Spleen (tissue), 11 donors: Measurements from ENCODE around the gene EDN2. TPM values are rescaled to one million over a fixed set of nuclear protein-coding genes. Genes with fewer than 3 reads are reported as not detected.

Source experiments
- DNase-seq: peaks from one replicate; pipeline ENCODE4 v3.0.0-alpha.2; 2020
- H3K27ac ChIP-seq, 8 donors: fragments of 200-600 bp; sonication (generic) in 7 of 8; 1 replicate in 4 of 8; 2 replicates in 4 of 8; pipeline versions ENCODE4 v1.5.0 to v1.8.0; 2016 to 2021; ENCODE audit warnings: inconsistent platforms in 4 of 8, mild to moderate bottlenecking in 4 of 8, moderate library complexity in 1 of 8
- H3K27me3 ChIP-seq, 7 donors: fragments of 200-600 bp; sonication (generic) in 6 of 7; replicated peaks in 1 of 7; 1 replicate in 4 of 7; 2 replicates in 3 of 7; pipeline versions ENCODE4 v1.5.0 to v1.8.0; 2016 to 2021; ENCODE audit warnings: inconsistent platforms in 3 of 7, mild to moderate bottlenecking in 1 of 7
- H3K36me3 ChIP-seq, 6 donors: fragments of 200-600 bp; sonication (generic) in 5 of 6; 1 replicate in 4 of 6; 2 replicates in 2 of 6; pipeline versions ENCODE4 v1.5.0 to v1.8.0; 2016 to 2021; ENCODE audit warnings: inconsistent platforms in 2 of 6
- H3K4me1 ChIP-seq, 6 donors: fragments of 200-600 bp; sonication (generic) in 5 of 6; 1 replicate in 3 of 6; 2 replicates in 3 of 6; pipeline versions ENCODE4 v1.5.0 to v1.8.0; 2016 to 2021; ENCODE audit warnings: inconsistent platforms in 3 of 6
- H3K4me3 ChIP-seq, 8 donors: fragments of 200-600 bp; sonication (generic) in 7 of 8; 1 replicate in 4 of 8; 2 replicates in 4 of 8; pipeline versions ENCODE4 v1.5.0 to v1.8.0; 2016 to 2021; ENCODE audit warnings: inconsistent platforms in 4 of 8, mild to moderate bottlenecking in 4 of 8, moderate library complexity in 2 of 8
- H3K9me3 ChIP-seq, 8 donors: fragments of 200-600 bp; sonication (generic) in 7 of 8; 1 replicate in 4 of 8; 2 replicates in 4 of 8; pipeline versions ENCODE4 v1.5.0 to v1.8.0; 2016 to 2021; ENCODE audit warnings: inconsistent platforms in 4 of 8
- POLR2A ChIP-seq, 3 donors: fragments of 450-650 bp; IDR thresholded peaks; one replicate each; pipeline ENCODE4 v1.5.1; 2017; ENCODE audit warnings: antibody characterized with exemption in 3 of 3, mild to moderate bottlenecking in 1 of 3
- POLR2AphosphoS5 ChIP-seq, 3 donors: sonication (generic); formaldehyde crosslinking; IDR thresholded peaks; one replicate each; pipeline ENCODE4 v1.5.1; 2017; ENCODE audit warnings: antibody characterized with exemption in 3 of 3
- WGBS, 5 donors: extraction: QIAGEN DNeasy Blood & Tissue Kit in 3 of 5; methylation state at CpG; one replicate each; pipeline versions ENCODE4 v1.1.5 to v1.1.7; 2013 to 2018; 5-methylcytosine and 5-hydroxymethylcytosine counted together
- intact Hi-C: fragments of 100-400 bp; cut with DNase I; formaldehyde crosslinking; loops from one replicate; pipeline ENCODE4 v1.15.0; 2023; ENCODE audit warnings: low total_unique reads
- polyA plus RNA-seq, 3 donors: library from polyadenylated mRNA; stranded (reverse); fragments of 200-250 nt; gene quantifications; one replicate each; pipeline ENCODE4 v1.2.1, GENCODE V29; 2013
- total RNA-seq, 7 donors: library from RNA; depleted of rRNA in 3 of 7; stranded (reverse); fragments of >200 nt in 3 of 7; fragmentation: NEBNext Ultra II Directional in 4 of 7; extraction: Animal tissue kit (Norgen Biotek cat#: 25700) in 4 of 7; gene quantifications; one replicate each; pipeline versions ENCODE4 v1.1.0 to v1.2.1, GENCODE V29; 2016 to 2021
- TF ChIP-seq, protein P1 (sequence below), 11 experiments: fragments of 200-600 bp in 7 of 11; fragments of 450-650 bp in 4 of 11; sonication (generic) in 4 of 11; IDR thresholded peaks in 8 of 11; conservative IDR thresholded peaks in 3 of 11; 1 replicate in 7 of 11; 2 replicates in 4 of 11; pipeline versions ENCODE4 v1.4.0 to v1.8.0; 2016 to 2021; ENCODE audit warnings: antibody characterized with exemption in 11 of 11, inconsistent platforms in 4 of 11, mild to moderate bottlenecking in 1 of 11
- donor health status: healthy with polysubstance abuse.
- donor health status: DM: no; HTN: no; CAD: no; lungs with moderate emphysema.
- donor health status: DM: no; HTN: no; CAD: no.
- donor health status: Bipolar disorder and iron deficiency.
- donor health status: healthy.
- donor health status: DM: no; HTN: no; CAD: no.
- donor health status: DM: yes; HTN: yes; CAD: no.

EDN2 gene
- total and polyA plus RNA-seq, 10 donors = not detected

DNA sequence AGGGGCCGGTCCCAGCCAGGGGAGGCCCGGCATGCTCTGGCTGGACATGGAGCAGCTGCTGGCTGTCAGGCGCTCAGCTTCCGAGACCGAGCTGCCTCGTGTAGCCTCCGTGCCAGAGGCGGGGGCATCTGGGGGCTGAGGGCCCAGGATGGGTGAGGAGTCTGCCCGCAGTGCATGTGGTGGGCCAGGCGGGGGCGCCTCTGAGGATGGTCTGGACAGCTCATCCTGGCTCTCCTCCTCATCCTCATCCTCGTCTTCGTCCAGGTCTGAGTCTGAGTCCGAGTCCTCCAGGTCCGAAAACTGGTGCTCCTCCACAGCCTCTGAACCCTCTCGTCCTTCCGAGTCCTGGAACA, 28.9 kb upstream of the EDN2 start:
- intact Hi-C loops = no loop called here
- Histone ChIP-seq H3K27me3 (no peaks in the 10 kb centered on the region), H3K27ac (no peak overlapping the region), H3K4me1 (peaks cover 5 to 22% (median 16%) of the 10 kb centered on the region in 6 donors), H3K4me3 (no peak overlapping the region), H3K36me3 (peaks cover 0 to 37% (median 15%) of the 10 kb centered on the region in 6 donors), H3K9me3 (no peaks in the 10 kb centered on the region)
- TF ChIP-seq POLR2AphosphoS5 (IDR thresholded peaks at IDR 0.05) = no peak
- TF ChIP-seq, protein P1, sequence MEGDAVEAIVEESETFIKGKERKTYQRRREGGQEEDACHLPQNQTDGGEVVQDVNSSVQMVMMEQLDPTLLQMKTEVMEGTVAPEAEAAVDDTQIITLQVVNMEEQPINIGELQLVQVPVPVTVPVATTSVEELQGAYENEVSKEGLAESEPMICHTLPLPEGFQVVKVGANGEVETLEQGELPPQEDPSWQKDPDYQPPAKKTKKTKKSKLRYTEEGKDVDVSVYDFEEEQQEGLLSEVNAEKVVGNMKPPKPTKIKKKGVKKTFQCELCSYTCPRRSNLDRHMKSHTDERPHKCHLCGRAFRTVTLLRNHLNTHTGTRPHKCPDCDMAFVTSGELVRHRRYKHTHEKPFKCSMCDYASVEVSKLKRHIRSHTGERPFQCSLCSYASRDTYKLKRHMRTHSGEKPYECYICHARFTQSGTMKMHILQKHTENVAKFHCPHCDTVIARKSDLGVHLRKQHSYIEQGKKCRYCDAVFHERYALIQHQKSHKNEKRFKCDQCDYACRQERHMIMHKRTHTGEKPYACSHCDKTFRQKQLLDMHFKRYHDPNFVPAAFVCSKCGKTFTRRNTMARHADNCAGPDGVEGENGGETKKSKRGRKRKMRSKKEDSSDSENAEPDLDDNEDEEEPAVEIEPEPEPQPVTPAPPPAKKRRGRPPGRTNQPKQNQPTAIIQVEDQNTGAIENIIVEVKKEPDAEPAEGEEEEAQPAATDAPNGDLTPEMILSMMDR (IDR thresholded peaks at IDR 0.05 in 8 of 11, conservative IDR thresholded peaks at IDR 0.05 in 3 of 11) = peak in 5 of 11 experiments; percentile 24 to 42 (median 35)
- TF ChIP-seq POLR2A (IDR thresholded peaks at IDR 0.05) = no peak
- peak; percentile 81 for DNase-seq
- WGBS, 5 donors = 81 to 88% (median 86%) methylated on average over 9 to 17 of the region's 17 CpGs

DNA sequence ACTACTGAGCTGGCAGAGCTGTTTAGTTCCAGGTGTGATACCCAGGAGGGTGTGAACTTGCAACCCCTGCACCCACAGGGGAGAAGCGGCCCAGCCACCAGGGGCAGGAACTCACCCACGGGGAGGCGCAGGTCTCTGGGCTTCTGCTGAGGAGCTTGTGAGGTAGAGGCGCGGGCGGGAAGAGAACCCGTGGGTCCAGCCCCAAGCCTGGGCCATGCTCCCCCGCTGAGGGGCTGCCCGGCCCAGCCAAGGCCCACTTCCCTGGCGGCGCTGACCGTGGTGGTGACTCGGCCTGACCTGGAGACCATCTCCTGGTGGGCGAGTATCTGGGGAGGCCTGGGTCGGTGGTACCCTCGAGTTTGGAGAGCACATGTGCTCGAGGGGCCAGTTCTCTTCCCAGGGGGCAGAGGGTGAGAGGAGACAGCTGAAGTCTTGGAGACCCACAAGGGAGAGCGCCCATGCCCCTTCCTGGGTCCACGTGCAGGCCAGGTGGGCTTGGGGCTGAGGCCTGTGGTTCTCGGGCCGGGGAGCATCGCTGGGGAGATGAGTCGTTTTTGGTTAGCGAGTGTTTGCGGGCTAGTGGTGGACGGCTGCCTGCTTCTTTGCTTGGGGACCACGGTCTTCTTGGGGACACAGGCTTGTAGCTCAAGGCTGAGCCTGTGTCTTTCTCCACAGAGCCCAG, 28.4 kb upstream of the EDN2 start:
- H3K36me3 ChIP-seq = peaks cover 0 to 37% (median 15%) of the 10 kb centered on the region in 6 donors
- TF ChIP-seq POLR2AphosphoS5 (IDR thresholded peaks at IDR 0.05) (no peak), POLR2A (IDR thresholded peaks at IDR 0.05) (no peak)
- TF ChIP-seq, protein P1 (IDR thresholded peaks at IDR 0.05 in 8 of 11, conservative IDR thresholded peaks at IDR 0.05 in 3 of 11) = no peak
- no peaks in the 10 kb centered on the region for H3K27me3 ChIP-seq
- no peak for DNase-seq
- no peak overlapping the region for H3K4me3 ChIP-seq
- intact Hi-C loops = no loop called here
- no peaks in the 10 kb centered on the region for H3K9me3 ChIP-seq
- WGBS, 5 donors = 92 to 95% (median 93%) methylated on average over 13 to 27 of the region's 27 CpGs
- H3K4me1 ChIP-seq = peaks cover 5 to 22% (median 16%) of the 10 kb centered on the region in 6 donors
- H3K27ac ChIP-seq = no peak overlapping the region

DNA sequence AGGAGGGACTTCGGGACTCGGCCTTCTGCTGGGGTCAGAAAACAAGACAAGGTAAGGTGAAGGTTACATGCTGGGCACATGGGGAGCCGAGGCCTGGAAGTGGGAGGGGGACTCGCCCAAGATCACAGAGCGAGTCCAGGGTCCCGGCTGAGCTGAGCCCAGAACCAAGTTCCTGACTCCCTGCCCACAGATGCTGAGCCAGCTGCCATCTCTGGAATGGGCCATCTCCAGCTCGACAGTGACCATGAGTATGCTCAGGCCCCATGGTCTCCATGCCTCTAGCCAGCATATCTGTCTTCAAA, 26.7 kb upstream of the EDN2 start:
- TF ChIP-seq POLR2A (IDR thresholded peaks at IDR 0.05) (no peak), POLR2AphosphoS5 (IDR thresholded peaks at IDR 0.05) (no peak)
- TF ChIP-seq, protein P1 (IDR thresholded peaks at IDR 0.05 in 8 of 11, conservative IDR thresholded peaks at IDR 0.05 in 3 of 11) = no peak
- intact Hi-C loops = no loop called here
- no peak for DNase-seq

DNA sequence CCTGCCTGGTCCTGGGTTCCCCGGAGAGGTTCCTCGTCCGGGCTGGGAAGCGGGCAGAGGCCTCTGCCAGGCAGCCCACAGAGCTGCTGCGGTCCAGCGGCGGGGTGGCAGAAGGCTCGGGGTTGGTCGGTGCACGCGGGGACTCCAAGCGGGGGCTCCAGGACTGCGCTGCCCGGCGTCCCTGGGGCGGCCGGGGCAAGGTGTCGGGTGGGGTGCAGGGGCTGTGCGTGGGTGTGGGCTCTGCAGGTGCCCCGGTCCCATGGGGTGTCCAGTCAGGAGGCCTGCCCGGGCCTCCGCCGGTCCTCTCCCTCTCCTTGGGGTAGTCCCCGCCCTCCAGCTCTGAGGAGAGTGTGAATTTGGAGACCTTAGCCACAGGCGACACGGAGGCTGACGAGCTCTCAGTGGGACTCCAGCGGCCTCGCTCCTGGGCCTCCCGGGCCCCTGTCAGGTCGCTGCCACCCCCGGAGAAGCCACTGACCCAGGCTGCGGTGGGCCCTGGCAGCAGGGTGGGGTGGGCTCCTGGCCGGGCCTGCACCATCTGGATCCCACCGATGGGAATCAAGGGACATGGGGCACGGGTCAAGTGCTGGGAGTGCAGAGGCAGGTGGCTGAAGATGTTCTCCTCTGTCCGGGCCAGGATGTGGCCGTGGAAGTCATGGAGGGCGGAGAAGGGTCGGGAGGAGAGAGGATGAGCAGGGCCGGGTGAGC, 26.2 kb upstream of the EDN2 start:
- intact Hi-C loops = no loop called here

More for the DNA sequence above, 26.7 kb upstream of the EDN2 start:
- WGBS, 5 donors = 91 to 98% (median 93%) methylated on average over 7 of the region's 7 CpGs
- H3K4me1 ChIP-seq = peaks cover 0 to 10% (median 6%) of the 10 kb centered on the region in 6 donors
- H3K36me3 ChIP-seq = peaks cover 0 to 37% (median 15%) of the 10 kb centered on the region in 6 donors
- no peak overlapping the region for H3K4me3 ChIP-seq
- no peaks in the 10 kb centered on the region for H3K27me3 ChIP-seq
- no peaks in the 10 kb centered on the region for H3K9me3 ChIP-seq
- no peak overlapping the region for H3K27ac ChIP-seq

More for the DNA sequence above, 26.2 kb upstream of the EDN2 start:
- H3K27me3 ChIP-seq = no peaks in the 10 kb centered on the region
- no peak overlapping the region for H3K4me3 ChIP-seq
- H3K27ac ChIP-seq = no peak overlapping the region
- peaks cover 0 to 5% (median 1%) of the 10 kb centered on the region in 6 donors for H3K4me1 ChIP-seq
- 91 to 95% (median 94%) methylated on average over 28 to 41 of the region's 41 CpGs for WGBS, 5 donors
- no peaks in the 10 kb centered on the region for H3K9me3 ChIP-seq
- DNase-seq = no peak
- peaks cover 0 to 37% (median 15%) of the 10 kb centered on the region in 6 donors for H3K36me3 ChIP-seq
- TF ChIP-seq POLR2A (IDR thresholded peaks at IDR 0.05) (no peak), POLR2AphosphoS5 (IDR thresholded peaks at IDR 0.05) (no peak)
- TF ChIP-seq, protein P1 (IDR thresholded peaks at IDR 0.05 in 8 of 11, conservative IDR thresholded peaks at IDR 0.05 in 3 of 11) = no peak
